HG03457 (cell line): ENCODE results near the gene GP1BA.

Experiments
- ATAC-seq: cut with Tn5 transposase; IDR thresholded peaks from one replicate; pipeline ENCODE4 v1.9.1; 2021; ENCODE audit warnings: moderate number of reproducible peaks; ENCODE audit not compliant: unreplicated experiment

GP1BA gene

DNA sequence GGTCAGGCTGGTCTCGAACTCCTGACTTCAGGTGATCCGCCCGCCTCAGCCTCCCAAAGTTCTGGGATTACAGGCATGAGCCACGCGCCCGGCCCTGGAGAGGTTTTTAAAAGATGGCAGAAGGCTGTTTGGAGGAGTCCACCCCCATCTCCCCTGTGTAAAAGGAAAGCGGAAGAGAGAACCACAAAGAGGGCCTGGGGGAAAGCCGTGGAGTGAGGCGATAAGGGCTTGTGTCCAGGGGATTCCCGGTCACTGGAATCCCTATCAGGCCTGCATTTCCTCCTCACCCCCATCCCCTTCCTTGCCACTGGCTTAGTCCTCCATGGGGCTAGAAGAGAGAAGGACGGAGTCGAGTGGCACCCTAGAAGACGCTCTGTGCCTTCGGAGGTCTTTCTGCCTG lies at the start of gene GP1BA:
GP1BA (plus strand) TSS at position 315 of the 400 bp plus-strand sequence. CDS start 328 bp downstream, outside the sequence.
- no peak for ATAC-seq

- ATAC-seq, result no peak
Measured at GRCh38 chr17:4884489-4884888, 47.6 kb upstream of the GP1BA start.

GRCh38 chr17:4886830-4887229 lies 45.2 kb upstream of the GP1BA start:
- ATAC-seq, result no peak

DNA sequence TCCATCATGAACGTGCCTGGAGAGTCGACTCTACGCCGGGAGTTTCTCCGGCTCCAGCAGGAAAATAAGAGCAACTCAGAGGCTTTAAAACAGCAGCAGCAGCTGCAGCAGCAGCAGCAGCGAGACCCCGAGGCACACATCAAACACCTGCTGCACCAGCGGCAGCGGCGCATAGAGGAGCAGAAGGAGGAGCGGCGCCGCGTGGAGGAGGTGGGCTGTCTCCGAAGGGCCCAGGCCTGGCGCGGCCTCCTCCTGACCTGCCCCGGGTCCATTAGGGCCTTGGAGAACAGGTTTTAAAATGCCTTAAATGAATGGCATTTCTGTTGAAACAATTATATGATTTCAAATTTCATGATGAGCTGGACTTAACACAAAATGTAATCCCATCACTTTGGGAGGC lies 44.5 kb upstream of the GP1BA start:
- no peak for ATAC-seq

DNA sequence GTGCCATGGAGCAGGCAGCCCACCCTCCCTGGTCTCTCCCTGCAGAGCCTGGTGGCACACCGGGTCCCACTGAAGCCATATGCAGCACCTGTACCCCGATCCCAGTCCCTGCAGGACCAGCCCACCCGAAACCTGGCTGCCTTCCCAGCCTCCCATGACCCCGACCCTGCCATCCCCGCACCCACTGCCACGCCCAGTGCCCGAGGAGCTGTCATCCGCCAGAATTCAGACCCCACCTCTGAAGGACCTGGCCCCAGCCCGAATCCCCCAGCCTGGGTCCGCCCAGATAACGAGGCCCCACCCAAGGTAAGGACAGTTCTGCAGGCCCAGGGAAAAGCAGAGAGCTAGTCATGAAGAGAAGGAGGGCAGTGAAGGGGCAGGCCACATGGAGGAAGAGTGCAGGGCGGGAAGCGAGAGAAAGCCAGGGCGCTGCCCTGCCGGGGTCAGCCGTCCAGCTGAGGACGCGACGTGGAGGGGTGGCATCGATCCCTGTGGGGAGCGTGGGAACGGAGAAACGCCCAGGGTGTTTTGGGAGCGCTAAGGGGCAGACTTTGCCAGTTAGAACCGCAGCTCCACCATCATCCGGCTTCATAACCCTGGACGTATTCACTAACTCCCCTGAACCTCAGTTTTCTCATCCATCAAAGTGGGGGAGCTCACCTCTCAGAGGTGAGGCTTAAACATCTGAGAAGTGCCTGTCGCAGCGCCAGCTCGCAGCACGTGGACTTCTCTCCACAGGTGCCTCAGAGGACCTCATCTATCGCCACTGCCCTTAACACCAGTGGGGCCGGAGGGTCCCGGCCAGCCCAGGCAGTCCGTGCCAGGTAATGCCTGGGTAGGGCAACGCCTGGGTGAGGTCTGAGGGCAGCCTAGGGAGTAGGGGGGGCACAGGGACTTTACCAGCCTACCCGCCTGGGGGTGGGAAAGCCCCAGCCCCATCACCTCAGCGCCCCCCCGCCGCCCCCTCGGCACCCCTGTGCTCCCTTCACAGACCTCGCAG lies 40.4 kb upstream of the GP1BA start:
- ATAC-seq, result no peak

DNA sequence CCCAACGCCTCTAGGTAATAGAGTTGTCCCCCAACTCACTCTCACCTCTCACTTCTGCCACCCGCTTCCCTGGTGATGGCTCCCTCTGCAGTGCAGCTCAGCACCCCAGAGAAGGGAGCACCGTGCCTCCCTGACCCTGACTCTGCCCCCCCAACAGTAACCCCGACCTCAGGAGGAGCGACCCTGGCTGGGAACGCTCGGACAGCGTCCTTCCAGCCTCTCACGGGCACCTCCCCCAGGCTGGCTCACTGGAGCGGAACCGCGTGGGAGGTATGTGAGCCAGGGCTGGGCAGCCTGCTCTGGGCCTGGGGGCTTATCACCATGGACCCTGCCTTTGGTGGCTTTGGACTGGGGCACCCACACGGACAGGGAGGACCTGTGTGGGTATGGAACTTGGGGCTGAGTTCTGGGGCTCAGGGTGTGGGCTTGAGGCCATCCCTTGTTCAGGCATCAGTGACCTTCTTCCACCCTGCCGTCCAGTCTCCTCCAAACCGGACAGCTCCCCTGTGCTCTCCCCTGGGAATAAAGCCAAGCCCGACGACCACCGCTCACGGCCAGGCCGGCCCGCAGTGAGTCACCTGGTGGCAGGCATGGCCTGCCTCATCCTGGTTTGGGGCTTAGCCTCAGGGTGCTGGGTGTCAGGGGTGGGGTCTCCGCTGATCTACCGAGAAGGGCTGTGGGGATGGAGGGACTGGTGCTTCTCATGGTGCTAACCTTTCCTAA lies 39.4 kb upstream of the GP1BA start:
- ATAC-seq, result no peak

DNA sequence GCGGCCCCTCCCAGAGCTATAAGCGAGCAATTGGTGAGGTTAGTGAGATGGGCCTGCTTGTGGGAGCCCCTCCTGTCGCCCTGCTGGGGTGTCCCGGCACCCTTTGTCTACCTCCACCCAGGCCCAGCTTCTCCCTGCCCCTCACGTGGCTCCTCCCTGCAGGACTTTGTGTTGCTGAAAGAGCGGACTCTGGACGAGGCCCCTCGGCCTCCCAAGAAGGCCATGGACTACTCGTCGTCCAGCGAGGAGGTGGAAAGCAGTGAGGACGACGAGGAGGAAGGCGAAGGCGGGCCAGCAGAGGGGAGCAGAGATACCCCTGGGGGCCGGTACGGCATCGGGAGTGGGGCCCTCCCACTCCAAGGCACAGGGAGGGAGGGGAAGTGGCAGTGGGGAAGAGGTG lies 38.8 kb upstream of the GP1BA start:
- no peak for ATAC-seq

GRCh38 chr17:4893721-4894560 lies 38.1 kb upstream of the GP1BA start:
- no peak for ATAC-seq

- no peak for ATAC-seq
Measured at GRCh38 chr17:4895121-4895520, 37.0 kb upstream of the GP1BA start.

- ATAC-seq, result no peak
Measured at GRCh38 chr17:4895657-4896331, 36.3 kb upstream of the GP1BA start.

- ATAC-seq, result no peak
Measured at GRCh38 chr17:4896332-4897197, 35.5 kb upstream of the GP1BA start.

DNA sequence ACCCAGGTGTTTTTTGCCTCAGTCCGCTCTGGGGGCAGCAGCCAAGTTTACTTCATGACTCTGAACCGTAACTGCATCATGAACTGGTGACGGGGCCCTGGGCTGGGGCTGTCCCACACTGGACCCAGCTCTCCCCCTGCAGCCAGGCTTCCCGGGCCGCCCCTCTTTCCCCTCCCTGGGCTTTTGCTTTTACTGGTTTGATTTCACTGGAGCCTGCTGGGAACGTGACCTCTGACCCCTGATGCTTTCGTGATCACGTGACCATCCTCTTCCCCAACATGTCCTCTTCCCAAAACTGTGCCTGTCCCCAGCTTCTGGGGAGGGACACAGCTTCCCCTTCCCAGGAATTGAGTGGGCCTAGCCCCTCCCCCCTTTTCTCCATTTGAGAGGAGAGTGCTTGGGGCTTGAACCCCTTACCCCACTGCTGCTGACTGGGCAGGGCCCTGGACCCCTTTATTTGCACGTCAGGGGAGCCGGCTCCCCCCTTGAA lies 34.8 kb upstream of the GP1BA start:
- no peak for ATAC-seq

DNA sequence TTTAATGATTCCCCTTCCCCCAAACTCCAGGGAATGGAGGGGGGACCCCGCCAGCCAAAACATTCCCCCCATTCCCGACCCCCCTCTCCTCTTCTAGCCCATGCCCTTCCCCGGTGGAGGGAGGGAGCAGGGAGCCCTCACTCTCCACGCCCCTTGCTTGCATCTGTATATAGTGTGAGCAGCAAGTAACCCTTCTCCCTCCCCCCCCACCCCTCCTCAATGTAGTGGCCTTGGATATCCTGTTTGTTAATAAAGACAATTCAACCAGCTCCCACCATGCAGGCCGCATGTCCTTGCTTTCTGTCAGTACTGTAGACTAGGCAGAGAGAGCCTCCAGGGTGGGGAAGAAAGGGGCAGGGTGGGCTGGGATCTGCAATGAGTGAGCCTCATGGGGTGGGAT lies 34.3 kb upstream of the GP1BA start:
- ATAC-seq, result no peak

DNA sequence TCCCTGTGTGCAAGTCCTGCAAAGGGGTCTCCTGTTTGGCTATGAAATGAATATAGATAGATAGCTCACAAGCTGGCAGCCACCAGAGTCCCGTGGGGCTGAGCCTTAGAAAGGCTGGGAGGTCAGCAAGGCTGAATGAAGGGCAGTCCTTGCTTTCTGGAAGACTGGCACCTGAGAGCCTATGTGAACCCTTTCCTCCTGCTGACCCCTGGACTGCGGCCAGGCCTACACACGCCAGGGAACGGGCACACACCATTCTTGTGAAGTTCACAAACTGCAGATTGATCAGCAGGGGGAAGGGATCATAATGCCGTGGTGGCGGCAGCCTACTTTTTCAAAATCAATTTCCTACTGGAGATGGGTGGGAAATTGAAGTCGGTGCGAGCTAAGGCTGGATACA lies 33.7 kb upstream of the GP1BA start:
- ATAC-seq, result no peak

DNA sequence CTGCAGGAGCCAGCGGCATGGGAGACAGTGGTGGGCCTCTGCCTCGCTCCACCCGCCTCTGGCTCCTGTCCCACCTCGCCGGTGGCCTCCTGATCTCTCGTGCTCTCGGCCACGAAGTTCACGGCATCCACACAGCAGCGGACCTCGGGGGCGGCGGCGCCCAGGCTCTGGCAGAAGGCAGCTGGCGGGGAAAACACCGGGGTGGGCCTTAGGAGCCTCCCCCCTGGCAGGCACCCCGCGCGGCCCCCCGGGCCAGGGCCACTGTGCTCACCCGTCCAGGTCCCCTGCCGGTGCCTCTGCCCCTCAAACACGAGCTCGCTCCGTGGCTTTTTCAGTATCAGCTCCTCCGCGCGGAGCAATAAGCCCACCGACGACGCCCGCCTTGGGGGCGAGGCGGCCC lies 33.1 kb upstream of the GP1BA start:
- no peak for ATAC-seq

- ATAC-seq, result no peak
Measured at GRCh38 chr17:4899341-4900230, 32.5 kb upstream of the GP1BA start, which contains the start of gene C17orf107. Gene C17orf107 (plus strand): TSS chr17:4899536. CDS start chr17:4899763, 227 bp downstream.

DNA sequence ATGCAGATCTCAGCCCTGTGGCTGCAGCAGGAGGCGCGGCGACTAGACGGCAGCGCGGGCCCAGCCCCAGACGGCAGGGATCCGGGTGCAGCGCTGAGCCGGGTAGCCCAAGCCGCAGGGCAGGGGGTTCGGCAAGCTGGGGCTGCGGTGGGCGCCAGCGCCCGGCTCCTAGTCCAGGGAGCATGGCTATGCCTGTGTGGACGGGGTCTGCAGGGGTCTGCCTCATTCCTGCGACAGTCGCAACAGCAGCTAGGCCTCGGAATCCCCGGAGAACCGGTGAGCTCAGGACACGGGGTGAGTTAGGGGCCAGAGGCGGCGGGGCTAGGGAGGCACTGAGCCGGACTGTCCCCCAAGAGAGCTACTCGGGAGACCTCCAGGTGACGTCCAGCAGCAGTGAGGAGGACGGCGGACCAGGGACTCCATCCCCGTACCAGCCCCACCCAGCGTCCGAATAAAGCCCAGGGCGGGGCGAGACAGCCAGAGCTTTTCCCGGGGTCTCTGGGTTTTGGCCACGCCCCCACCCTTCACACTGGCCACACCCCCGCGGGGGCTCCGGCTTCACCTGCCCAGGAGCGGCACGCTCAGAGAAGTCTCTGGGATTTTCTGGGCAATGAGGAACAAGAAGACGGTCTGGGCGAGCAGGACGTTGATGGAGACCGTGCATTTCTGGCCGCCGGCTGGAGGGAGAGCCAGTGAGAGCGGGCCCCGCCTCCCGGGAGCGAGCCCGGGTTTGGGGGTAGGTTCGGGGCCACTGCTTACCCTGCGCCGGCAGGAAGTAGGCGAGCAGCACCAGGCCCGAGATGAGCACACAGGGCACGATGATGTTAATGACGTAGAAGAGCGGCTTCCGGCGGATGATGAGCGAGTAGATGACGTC lies 31.6 kb upstream of the GP1BA start:
- ATAC-seq, result no peak
